Parathyroid adenoma (tissue), 2 donors: ENCODE results near the gene DGLUCY.
"Not testable (repeated sequence)": the region's sequence is repeated elsewhere in the genome, so short reads cannot be mapped to it uniquely, and the experiment has no call there.

ENCODE experiments used
- H2AFZ ChIP-seq: fragments of 300-600 bp; sonication (generic); one replicate; pipeline ENCODE4 v1.7.0; 2017; ENCODE audit warnings: antibody characterized with exemption, mild to moderate bottlenecking
- H3K27ac ChIP-seq: fragments of 300-600 bp; sonication (generic); one replicate; pipeline ENCODE4 v1.7.0; 2017
- H3K27me3 ChIP-seq: fragments of 300-600 bp; sonication (generic); one replicate; pipeline ENCODE4 v1.7.0; 2017; ENCODE audit warnings: low read length; ENCODE audit not compliant: control insufficient read depth, insufficient read depth
- H3K36me3 ChIP-seq: fragments of 300-600 bp; sonication (generic); one replicate; pipeline ENCODE4 v1.7.0; 2017; ENCODE audit warnings: low read length; ENCODE audit not compliant: control insufficient read depth, insufficient read depth
- H3K4me1 ChIP-seq: fragments of 300-600 bp; sonication (generic); one replicate; pipeline ENCODE4 v1.7.0; 2017; ENCODE audit warnings: control low read depth
- H3K4me2 ChIP-seq: fragments of 300-600 bp; sonication (generic); one replicate; pipeline ENCODE4 v1.7.0; 2017; ENCODE audit warnings: low read length
- H3K4me3 ChIP-seq: fragments of 300-600 bp; sonication (generic); one replicate; pipeline ENCODE4 v1.7.0; 2017; ENCODE audit warnings: low read depth, low read length
- H3K79me2 ChIP-seq: fragments of 300-600 bp; sonication (generic); one replicate; pipeline ENCODE4 v1.7.0; 2017; ENCODE audit warnings: control low read depth
- H3K9ac ChIP-seq: fragments of 300-600 bp; sonication (generic); one replicate; pipeline ENCODE4 v1.7.0; 2017; ENCODE audit warnings: mild to moderate bottlenecking
- H3K9me3 ChIP-seq: fragments of 300-600 bp; sonication (generic); one replicate; pipeline ENCODE4 v1.7.0; 2017; ENCODE audit warnings: low read length; ENCODE audit not compliant: control insufficient read depth
- CTCF ChIP-seq: fragments of 300-600 bp; sonication (generic); IDR thresholded peaks from one replicate; pipeline ENCODE4 v1.7.0; 2017; ENCODE audit warnings: antibody characterized with exemption, mild to moderate bottlenecking
- donor health status: primary hyperparathyroidism.

The DGLUCY gene

GRCh38 chr14:91155626-91156089, 41.8 kb downstream of the DGLUCY start:
- no peaks in the 10 kb centered on the region for H3K36me3 ChIP-seq
- H3K79me2 ChIP-seq: peaks cover 8% of the 10 kb centered on the region
- TF ChIP-seq CTCF: no peak
- H3K9me3 ChIP-seq: no peaks in the 10 kb centered on the region
- no peak overlapping the region for H3K27ac ChIP-seq
- H3K4me2 ChIP-seq: no peak overlapping the region
- H3K4me3 ChIP-seq: no peak overlapping the region
- H3K4me1 ChIP-seq: no peaks in the 10 kb centered on the region
- no peak overlapping the region for H2AFZ ChIP-seq
- no peak overlapping the region for H3K9ac ChIP-seq
- H3K27me3 ChIP-seq: no peaks in the 10 kb centered on the region

- not testable (repeated sequence) for H3K4me2 ChIP-seq, H3K9me3 ChIP-seq, H3K27ac ChIP-seq, H2AFZ ChIP-seq, H3K79me2 ChIP-seq, H3K4me3 ChIP-seq, H3K36me3 ChIP-seq, H3K27me3 ChIP-seq, H3K4me1 ChIP-seq, H3K9ac ChIP-seq
These were observed 42.3 kb downstream of the DGLUCY start for GRCh38 chr14:91156142-91156666.

GRCh38 chr14:91156877-91157276, 43.0 kb downstream of the DGLUCY start:
- H3K9ac ChIP-seq, H2AFZ ChIP-seq, H3K27ac ChIP-seq, H3K4me2 ChIP-seq, H3K36me3 ChIP-seq, H3K79me2 ChIP-seq, H3K27me3 ChIP-seq, H3K4me1 ChIP-seq, H3K4me3 ChIP-seq, H3K9me3 ChIP-seq: not testable (repeated sequence)

DNA sequence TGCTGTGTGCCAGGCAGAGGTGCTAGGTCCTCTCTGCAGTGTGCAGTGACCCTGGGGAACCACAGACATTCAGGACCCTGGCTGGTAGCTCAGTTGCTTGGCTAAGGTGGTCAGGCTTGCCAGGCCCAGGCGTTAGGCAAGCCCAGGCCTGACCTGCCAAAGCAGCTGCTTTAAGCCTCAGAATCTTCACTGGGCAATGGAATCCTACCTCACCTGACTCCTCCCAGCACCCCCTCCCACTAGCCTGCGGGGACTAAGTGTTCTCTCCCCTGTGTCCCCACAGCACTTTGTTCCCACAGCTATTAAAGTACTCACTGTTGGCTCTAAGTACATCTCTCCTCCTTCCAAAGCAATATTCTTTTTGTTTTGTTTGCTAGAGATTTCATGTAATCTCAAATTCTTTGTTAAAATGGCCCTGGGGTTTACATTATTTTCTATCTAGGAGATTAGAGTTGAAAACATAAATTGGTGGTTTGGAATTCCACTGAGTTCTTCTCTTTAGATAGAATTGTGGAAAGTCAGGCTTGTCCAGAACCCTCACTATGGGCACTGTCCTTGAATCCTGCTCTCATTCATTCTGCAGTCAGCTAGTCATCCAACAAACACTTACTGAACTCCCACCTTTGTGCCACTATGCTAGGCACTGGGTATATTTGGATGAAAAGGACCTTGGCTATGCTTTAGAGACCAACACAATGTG, 44.4 kb downstream of the DGLUCY start:
- no peak overlapping the region for H2AFZ ChIP-seq
- H3K79me2 ChIP-seq: peaks cover 10% of the 10 kb centered on the region
- H3K27me3 ChIP-seq: no peaks in the 10 kb centered on the region
- no peak overlapping the region for H3K27ac ChIP-seq
- no peak overlapping the region for H3K4me2 ChIP-seq
- no peaks in the 10 kb centered on the region for H3K4me1 ChIP-seq
- no peaks in the 10 kb centered on the region for H3K9me3 ChIP-seq
- H3K36me3 ChIP-seq: no peaks in the 10 kb centered on the region
- no peak overlapping the region for H3K9ac ChIP-seq
- no peak overlapping the region for H3K4me3 ChIP-seq
- no peak for TF ChIP-seq CTCF

DNA sequence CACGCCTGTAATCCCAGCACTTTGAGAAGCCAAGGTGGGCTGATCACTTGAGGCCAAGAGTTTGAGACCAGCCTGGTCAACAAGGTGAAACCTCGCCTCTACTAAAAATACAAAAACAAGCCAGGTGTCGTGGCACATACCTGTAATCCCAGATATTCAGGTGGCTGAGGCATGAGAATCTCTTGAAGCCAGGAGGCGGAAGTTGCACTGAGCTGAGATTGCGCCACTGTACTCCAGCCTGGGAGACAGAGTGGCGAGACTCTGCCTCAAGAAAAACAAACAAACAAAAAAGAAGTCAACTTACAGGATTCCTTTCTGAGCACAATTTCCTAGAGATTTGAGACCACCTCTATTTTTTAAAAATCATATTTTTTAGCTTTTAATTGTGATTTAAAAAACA, 45.3 kb downstream of the DGLUCY start:
- Histone ChIP-seq H3K4me2 (no peak overlapping the region), H3K27ac (no peak overlapping the region), H3K9ac (no peak overlapping the region), H3K27me3 (no peaks in the 10 kb centered on the region), H3K79me2 (peaks cover 10% of the 10 kb centered on the region), H3K4me3 (no peak overlapping the region), H2AFZ (no peak overlapping the region), H3K4me1 (no peaks in the 10 kb centered on the region), H3K9me3 (no peaks in the 10 kb centered on the region), H3K36me3 (no peaks in the 10 kb centered on the region)
- TF ChIP-seq CTCF: no peak

DNA sequence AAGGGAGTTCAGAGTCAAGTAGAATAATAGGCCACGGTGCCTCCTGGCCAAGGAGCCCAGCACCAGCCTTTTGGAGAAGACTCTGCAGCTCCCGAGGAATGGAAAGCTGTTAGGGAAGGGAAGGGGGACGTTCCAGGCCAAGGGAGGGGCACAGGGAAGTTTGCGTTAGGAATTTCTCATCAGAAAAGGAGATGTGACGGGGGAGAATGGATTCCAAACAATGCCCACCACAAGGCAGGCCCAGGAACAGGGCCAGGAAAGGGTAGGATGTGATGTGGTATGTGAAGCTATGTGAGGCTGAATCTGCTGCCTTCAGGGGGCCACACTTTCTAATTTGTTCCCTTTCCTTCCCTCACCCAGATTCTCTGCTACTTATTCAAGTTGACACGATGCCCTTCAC, 46.0 kb downstream of the DGLUCY start:
- Histone ChIP-seq H3K27ac (no peak overlapping the region), H3K9ac (no peak overlapping the region), H3K36me3 (no peaks in the 10 kb centered on the region)

More for the DNA sequence above, 46.0 kb downstream of the DGLUCY start:
- Histone ChIP-seq H3K4me2 (no peak overlapping the region), H3K27me3 (no peaks in the 10 kb centered on the region), H3K4me3 (no peak overlapping the region), H3K79me2 (peaks cover 10% of the 10 kb centered on the region), H3K4me1 (no peaks in the 10 kb centered on the region), H2AFZ (no peak overlapping the region), H3K9me3 (no peaks in the 10 kb centered on the region)
- no peak for TF ChIP-seq CTCF
